Retinal pigment epithelial cell (primary cell): ENCODE measurements around the gene SALL3.

ENCODE experiments used
- DNase-seq: peaks from one replicate; pipeline ENCODE4 v3.0.0-alpha.2; 2010; ENCODE audit warnings: low read depth
- H3K4me3 ChIP-seq: 2 replicates; pipeline ENCODE4 v1.5.1; 2011; ENCODE audit warnings: mild to moderate bottlenecking, low read length, control low read depth, moderate library complexity
- TF ChIP-seq, protein P1 (sequence below): conservative IDR thresholded peaks from 2 replicates; pipeline ENCODE4 v1.5.1; 2011; ENCODE audit warnings: low read depth, low read length, control low read depth, inconsistent platforms

SALL3 gene

DNA sequence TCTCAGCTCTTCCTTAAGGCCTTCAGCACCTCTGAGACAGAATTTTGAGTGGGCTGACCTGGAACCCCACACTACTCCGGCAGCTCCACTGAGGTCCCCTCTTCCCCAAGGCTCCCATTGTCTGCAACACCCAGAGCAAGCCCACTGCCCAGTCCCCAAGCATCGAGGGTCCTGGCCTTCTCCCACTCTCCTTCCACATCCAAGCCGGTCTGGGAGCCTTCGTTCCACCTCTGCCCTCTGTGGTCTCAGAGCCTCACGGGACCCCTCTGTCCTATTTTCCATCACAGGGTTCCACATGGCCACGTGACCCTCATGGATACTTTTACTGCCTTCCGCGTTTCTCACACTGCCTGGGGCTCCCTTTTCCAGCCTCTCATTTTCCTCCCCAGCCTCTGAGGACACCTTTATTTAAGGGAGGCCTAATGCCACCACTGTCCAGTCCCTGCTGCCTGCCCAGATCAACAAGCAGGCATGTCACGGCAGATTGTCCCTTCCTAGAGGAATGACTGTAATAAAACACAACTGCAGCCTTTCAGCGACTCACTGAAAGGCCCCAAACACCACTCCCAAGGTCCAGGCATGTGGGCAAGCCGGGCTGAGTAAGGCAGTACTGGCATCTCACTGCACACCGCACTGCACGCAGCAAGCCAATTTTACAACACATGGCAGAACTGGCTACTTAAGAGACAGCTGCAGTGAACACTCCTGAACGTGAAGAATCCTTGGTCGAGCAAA is 7.9 kb upstream of the SALL3 start:
- no peak overlapping the region for H3K4me3 ChIP-seq
- DNase-seq: no peak
- TF ChIP-seq, protein P1, sequence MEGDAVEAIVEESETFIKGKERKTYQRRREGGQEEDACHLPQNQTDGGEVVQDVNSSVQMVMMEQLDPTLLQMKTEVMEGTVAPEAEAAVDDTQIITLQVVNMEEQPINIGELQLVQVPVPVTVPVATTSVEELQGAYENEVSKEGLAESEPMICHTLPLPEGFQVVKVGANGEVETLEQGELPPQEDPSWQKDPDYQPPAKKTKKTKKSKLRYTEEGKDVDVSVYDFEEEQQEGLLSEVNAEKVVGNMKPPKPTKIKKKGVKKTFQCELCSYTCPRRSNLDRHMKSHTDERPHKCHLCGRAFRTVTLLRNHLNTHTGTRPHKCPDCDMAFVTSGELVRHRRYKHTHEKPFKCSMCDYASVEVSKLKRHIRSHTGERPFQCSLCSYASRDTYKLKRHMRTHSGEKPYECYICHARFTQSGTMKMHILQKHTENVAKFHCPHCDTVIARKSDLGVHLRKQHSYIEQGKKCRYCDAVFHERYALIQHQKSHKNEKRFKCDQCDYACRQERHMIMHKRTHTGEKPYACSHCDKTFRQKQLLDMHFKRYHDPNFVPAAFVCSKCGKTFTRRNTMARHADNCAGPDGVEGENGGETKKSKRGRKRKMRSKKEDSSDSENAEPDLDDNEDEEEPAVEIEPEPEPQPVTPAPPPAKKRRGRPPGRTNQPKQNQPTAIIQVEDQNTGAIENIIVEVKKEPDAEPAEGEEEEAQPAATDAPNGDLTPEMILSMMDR: no peak

DNA sequence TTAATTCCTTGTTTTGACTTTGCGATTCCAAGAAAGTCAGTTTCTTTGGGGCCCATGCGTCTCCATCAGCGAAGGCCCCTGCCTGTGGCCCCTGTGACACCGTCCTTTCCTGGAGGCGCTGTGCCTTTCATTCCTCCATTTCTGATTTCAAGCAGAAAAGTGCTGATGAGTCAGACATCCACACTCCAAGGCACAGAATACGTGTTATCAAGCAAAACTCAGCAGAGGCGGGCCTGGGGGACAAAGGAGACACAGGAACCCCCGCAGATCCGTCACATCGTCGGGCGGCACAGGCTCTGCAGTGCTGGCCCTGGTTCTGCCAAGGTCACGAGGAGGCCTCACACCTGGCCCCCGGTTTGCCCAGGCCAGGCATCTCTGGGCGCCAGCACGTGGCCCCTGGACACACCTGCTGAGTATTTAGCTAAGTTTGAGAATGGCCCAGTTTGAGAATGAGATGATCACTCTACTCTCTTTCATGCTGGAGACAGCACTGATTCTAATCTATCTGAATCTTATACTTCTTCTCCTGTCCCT is 7.2 kb upstream of the SALL3 start:
- no peak for DNase-seq
- TF ChIP-seq, protein P1: no peak
- H3K4me3 ChIP-seq: no peak overlapping the region

DNA sequence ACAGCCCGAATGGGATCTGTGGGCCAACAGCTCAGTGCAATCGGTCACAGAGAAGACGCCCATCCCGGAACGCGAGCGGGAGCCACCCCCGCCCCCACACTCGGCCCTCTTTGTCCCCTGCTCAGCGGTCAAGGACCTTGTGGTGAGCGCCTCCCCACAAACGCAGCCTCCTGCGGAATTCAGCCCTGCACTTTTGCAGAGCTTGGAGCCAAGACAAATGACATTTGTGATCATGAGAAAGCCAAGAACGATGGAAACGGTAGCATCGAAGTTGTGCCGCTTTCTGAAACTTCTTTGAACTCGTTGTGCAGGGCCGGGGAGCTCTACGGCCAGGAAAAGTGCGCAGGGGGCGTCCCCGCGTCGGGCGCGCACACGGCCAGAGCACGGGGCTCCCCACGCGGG is 6.7 kb upstream of the SALL3 start:
- no peak for DNase-seq
- H3K4me3 ChIP-seq: no peak overlapping the region
- TF ChIP-seq, protein P1: no peak

DNA sequence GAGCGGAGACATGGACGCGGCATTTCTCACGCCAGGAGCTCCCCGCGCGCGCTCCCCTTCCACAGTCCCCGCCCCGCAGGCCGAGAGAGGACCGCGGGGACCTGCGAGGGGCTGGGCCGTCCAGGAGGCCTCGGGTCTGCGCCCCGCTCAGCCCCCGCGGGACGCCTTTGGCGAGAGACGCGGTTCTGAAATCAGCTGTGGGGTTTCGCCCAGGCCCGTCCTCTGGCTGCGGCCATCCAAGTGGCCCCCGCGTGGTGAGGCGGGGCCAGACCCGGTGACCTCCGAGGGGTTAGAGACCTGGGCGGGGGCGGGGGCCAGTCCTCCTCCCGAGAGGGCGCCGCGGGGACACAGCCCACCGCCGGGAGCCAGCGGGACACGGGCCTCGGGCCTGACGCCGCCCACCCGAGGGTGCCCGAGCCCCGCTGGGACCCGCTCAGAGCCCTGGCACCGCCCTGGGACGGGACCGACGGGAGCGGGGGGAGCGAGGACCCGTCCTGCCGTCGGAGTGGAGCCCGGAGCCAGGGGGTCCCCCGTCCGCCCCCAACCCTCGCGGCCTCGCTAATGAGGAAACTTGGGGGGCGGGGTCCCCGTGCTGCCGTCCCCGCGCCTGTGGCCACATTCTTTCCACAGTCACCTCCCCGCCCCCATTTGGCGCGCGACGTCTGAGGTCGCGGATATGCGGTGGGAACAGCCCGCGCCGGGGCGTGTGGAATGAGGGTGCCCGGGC is 6.1 kb upstream of the SALL3 start:
- no peak for DNase-seq
- no peak overlapping the region for H3K4me3 ChIP-seq

DNA sequence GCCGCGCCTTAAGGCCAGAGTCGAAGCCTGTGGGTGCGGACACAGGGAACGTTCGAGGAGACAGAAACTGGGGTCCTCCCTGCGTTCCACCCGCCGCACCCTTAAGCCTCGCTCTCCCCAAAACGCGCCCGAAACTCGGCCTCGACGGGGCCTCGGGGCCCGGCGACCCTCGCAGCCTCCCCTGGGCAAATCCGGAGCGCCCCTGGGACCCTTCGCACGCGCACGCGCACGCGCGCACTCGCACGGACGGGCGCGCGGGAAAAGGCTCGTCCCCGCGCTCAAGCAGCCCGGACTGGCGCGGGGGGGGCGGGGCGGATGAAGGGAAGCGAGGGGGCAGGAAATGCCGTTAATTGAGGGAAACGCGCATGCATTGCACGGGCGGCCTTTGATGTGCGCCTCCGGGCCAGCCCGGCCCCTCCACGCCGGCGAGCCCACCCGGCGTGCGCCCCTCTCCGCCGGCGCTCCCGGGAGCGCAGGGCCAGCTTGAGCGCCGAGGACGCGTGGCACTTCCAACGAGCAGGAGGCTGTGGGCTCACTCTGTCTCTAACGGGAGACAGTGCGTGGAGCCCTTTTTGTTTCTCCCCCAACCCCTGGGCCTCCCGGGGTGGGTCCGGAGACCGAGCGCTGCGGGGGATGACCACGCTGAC is 5.4 kb upstream of the SALL3 start:
- H3K4me3 ChIP-seq: no peak overlapping the region
- no peak for DNase-seq
- TF ChIP-seq, protein P1: no peak

More for the DNA sequence above, 6.1 kb upstream of the SALL3 start:
- TF ChIP-seq, protein P1: no peak

DNA sequence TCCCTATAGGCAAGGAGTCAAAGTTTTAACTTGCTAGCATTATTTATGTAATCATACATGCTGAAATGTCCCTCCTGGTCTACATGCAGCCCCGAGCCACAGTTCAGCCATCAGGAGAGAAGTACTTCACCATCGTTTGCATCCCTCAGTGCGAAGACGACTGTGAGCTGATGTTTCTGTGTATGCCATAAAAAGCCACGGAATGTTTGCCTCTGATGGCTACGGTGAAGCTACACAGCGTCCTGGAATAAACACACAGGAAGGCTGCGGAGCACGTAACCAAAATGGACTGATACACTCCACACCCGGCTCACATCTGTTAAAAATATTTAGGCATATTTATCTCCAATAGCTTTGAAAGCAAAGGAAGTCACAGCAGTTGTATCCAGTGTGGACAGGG is 4.3 kb upstream of the SALL3 start:
- no peak for DNase-seq
- TF ChIP-seq, protein P1: no peak
- no peak overlapping the region for H3K4me3 ChIP-seq
